HG02885 (cell line): ENCODE measurements around the gene OR5M11.
"Not testable (repeated sequence)": the region's sequence is repeated elsewhere in the genome, so short reads cannot be mapped to it uniquely, and the experiment has no call there.

Source experiments
- ATAC-seq: cut with Tn5 transposase; IDR thresholded peaks from one replicate; pipeline ENCODE4 v1.9.1; 2021; ENCODE audit warnings: mild to moderate bottlenecking; ENCODE audit not compliant: unreplicated experiment, poor library complexity

Gene OR5M11

DNA sequence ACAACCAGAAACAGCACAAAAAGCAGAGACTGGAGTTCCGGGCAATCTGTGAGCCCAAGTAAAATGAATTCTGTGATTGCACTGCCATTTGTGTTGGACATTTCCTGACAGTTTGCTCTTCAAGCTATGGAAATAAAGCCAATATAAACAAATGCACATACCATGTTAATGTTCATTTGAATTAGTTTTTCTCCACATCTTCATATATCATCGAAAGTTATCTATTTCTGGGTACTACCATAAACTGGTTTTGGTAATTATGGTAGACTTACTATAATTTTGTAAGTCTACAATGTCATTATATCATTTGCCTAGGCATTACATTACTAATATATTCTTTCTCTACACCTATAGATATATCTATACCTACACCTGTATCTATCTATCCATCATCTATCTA, at the start of gene OR5M11:
Gene OR5M11, minus strand, starts transcription at position 101 of the 400 bp plus-strand sequence. Its CDS starts 0 bp downstream, at position 101.
- ATAC-seq: no peak

DNA sequence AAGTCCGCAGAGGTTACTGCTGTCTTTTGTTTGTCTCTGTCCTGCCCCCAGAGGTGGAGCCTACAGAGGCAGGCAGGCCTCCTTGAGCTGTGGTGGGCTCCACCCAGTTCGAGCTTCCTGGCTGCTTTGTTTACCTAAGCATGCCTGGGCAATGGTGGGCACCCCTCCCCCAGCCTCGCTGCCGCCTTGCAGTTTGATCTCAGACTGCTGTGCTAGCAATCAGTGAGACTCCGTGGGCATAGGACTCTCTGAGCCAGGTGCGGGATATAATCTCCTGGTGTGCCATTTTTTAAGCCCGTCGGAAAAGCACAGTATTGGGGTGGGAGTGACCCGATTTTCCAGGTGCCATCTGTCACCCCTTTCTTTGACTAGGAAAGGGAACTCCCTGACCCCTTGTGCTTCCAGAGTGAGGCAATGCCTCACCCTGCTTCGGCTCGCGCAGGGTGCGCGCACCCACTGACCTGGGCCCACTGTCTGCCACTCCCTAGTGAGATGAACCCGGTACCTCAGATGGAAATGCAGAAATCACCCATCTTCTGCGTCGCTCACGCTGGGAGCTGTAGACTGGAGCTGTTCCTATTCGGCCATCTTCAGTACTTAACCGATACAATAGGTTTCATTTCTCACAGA, 49.1 kb upstream of the OR5M11 start:
- not testable (repeated sequence) for ATAC-seq

DNA sequence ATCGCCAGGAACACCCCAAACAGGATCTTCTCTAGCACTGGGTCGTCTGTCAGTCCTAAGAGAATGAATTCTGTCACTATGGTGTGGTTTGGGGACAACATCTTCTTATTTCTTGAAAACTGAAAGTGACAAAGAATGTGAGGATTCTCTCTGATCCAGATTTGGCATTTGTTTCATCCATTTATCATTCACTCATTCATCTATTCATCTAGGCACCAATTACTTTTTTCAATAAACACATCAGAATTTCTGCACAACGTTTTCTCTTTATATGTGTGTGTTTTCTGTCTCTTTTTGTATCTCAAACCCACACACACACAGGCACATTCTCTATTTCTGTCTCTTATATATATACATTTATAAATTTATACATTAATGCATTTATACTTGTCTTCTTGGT, 34.6 kb upstream of the OR5M11 start, which contains the start of gene OR5M10:
Gene OR5M10, minus strand, starts transcription at position 101 of the 400 bp plus-strand sequence. Its CDS starts 0 bp downstream, at position 101.
- no peak for ATAC-seq

DNA sequence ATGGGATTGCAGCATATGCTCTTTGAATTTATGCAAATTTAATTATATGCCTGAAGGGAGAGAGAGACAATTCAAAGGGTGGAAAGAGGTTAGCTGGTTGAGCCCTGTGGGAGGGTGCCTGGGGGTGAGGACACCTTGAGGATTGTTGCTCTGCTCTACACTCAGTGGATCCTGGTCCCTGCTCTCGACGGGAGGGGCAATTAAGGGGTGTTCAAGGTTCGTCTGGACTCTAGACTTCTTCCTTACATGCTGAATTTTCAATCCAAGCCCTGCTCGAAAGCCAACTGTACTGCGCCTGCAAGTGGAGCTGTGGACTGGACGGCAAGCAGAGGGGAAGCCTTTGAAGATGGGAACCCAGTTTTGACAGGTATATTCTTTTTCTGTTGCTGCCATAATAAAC, 15.5 kb upstream of the OR5M11 start:
- no peak for ATAC-seq

DNA sequence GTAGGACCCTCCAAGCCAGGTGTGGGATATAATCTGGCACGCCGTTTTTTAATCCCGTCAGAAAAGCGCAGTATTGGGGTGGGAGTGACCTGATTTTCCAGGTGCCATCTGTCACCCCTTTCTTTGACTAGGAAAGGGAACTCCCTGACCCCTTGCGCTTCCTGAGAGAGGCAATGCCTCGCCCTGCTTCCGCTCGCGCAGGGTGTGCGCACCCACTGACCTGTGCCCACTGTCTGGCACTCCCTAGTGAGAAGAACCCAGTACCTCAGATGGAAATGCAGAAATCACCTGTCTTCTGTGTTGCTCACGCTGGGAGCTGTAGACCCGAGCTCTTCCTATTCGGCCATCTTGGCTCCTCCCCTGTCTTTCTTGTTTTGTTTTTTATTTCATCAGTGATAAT, 11.6 kb upstream of the OR5M11 start:
- ATAC-seq: not testable (repeated sequence)

DNA sequence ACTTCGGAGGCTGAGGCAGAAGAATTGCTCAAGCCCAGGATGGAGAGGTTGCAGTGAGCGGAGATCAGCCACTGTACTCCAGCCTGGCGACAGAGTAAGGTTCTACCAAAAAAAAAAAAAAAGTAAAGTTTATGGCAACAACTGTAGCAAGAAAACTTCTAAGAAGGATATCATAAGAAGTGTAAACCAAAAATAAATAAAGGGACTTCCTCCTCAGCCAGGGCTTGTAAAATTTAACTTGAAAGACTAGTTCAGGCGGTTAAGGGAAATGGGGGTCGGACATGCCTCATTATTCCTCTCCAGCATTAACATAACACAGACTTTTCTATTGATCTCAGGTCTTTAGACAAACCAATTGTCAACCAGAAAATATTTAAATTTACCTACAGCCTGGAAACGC, 2.5 kb upstream of the OR5M11 start:
- ATAC-seq: no peak

DNA sequence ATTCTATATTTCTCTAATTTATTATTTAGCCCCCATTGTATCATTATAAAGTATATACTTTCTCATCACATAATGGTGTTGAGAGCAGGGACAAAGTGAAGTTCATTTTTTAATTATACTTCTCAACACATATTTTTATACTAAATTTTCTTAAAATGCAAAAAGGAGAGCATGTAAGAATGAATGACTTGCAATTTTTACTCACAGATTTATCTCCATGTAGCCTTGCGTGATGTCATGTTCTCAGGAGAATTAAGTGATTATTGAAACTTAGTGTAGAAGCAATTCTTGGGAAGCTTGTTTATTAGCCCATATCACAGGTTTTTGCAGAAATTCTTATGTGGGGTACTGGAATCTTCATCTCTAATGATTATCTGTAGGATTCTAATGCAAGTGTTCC, 682 bp upstream of the OR5M11 start:
- ATAC-seq: no peak

DNA sequence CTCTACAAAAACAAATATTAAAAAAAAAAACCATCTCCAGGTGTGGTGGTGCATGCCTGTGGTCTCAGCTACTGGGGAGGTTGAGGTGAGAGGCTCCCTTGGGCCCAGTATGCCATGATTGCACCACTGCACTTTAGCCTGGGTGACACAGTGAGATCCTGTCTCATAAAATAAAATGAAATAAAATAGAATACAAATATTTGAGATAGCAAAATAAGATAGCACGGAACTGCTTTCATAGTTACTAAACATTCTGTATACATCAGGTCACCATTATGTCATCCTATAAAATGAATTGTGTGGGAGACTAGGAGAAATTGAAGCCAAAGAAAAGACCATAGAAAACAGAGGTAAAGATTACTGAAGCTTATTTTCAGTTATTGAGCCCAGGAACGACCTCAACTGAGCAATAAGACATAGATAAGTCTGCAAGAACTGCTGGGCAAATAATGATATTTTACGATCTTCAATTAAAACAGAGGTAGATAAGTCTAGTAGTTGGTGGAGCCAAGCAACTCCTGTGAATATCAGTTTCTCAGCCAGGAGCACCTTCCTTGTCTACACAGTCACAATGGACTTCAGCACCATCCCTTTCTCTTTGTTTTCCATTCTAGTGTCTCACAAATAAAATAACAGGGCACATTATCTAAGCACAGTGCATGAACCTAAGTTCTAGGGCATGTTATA, 9.9 kb downstream of the OR5M11 start:
- no peak for ATAC-seq

DNA sequence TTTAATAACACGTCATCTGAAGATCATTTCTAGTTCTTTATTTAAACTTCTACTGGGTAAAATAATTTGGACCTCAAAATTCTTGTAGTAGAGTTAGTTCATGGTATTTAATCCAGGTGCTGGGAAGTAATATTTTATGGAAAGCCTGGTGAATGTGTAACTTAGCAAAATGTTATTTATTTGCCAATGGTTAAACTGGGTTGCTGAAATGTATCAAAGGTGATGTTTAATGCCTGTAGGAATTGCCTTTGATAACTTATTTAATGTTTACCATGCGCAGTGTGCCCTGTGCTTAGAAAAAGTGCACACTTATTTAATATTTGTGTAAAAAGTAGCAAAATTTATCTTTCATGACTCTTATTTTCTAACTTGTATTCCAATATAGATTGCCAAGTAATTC, 11.2 kb downstream of the OR5M11 start:
- no peak for ATAC-seq

DNA sequence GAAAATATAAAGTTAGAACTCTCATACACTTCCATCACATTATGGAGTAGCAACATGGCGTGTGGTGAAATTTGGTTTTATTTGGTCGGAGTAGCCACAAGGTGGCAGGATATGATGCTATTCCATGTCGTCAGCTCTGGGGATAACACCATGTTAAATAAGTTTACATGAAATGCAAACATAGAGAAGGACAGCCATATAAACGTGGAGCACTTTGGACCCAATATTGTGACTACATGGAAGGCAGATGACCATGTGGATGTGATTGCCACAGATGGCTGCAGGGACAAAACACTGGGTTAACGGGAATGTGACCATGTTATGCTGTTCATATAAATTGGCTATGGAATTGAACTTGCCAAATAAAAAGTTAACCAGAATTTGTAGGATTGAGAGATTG, 21.0 kb downstream of the OR5M11 start:
- ATAC-seq: no peak

DNA sequence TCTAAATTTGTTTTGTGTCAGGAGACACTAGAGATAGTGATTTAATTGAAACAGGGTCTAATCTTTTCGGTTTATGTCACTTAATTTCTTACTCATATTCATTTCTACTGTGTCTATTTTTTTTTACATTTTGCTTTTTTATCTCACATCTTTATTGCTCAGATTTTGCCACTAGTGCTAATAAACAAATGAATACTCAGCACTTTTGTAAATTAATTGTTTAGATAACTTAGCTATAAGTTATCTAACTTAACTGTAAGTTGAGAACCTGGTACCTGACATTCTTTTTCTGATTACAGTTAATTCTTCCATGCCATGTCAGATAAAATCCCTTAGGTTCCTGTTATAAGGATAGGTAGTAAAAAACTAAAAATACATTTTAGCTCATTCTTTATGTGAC, 29.8 kb downstream of the OR5M11 start:
- no peak for ATAC-seq

DNA sequence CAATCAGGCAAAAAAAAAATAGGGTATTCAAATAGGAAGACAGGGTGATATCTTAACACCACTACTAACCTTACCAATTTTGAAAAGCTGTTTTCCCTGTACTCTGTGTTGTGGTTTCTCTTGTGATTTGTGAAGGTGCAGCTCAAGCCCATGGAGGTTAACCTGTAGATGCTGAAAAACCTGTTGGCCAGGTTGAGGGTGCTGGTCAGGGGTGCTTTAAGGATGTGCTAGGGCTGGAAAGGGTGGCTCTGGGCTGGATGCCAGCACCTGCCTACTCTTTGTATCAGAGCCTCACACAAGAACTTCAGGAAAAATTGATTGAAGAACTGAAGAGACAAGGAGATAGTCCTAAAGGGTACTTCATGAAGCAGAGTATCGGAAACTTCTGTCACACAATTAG, 33.6 kb downstream of the OR5M11 start:
- no peak for ATAC-seq

DNA sequence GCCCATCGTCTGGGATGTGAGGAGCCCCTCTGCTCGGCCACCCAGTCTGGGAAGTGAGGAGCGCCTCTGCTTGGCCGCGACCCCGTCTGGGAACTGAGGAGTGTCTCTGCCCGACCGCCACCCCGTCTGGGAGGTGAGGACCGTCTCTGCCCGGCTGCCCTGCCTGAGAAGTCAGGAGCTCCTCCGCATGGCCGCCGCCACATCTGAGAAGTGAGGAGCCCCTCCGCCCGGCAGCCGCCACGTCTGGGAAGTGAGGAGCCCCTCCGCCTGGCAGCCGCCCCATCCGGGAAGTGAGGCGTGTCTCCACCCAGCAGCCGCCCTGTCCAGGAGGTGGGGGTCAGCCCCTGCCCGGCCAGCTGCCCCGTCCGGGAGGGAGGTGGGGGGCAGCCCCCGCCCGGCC, 46.0 kb downstream of the OR5M11 start:
- ATAC-seq: no peak

DNA sequence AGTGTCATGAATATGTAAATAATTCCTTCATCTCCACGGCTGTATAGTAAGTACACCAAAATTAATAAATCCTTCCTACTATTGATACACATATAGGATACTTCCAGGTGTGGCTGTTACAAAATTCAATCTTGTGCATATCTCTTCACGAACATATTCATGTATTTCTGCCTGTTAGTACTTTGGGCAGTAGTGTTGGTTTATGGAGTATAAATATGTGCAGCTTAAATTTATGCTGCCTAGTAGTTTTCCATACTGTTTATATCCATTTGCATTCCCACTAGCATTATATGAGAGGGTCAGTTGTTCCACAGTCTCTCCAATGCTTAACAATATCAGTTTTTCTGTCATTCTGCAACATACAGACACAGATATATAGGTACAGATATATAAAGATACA, 47.9 kb downstream of the OR5M11 start:
- ATAC-seq: no peak
